Mucosa of descending colon (tissue), 3 donors: Measurements from ENCODE around the gene S100G. TPM values are rescaled to one million over a fixed set of nuclear protein-coding genes. Genes with fewer than 3 reads are reported as not detected.

Experiments used
- ATAC-seq: fragments of 200-7000 bp; cut with Tn5 transposase; one replicate; pipeline ENCODE4 v1.9.1; 2020; ENCODE audit warnings: mild to moderate bottlenecking, moderate library complexity
- DNase-seq, 3 donors: peaks; one replicate each; pipeline ENCODE4 v3.0.0-alpha.2; 2020
- H3K36me3 ChIP-seq: fragments of 200-600 bp; one replicate; pipeline ENCODE4 v1.8.0; 2021; ENCODE audit warnings: low read depth, mild to moderate bottlenecking
- H3K4me1 ChIP-seq: fragments of 200-600 bp; one replicate; pipeline ENCODE4 v1.8.0; 2021; ENCODE audit warnings: low read depth, mild to moderate bottlenecking
- H3K4me3 ChIP-seq: fragments of 200-600 bp; one replicate; pipeline ENCODE4 v1.8.0; 2021; ENCODE audit warnings: mild to moderate bottlenecking
- H3K9me3 ChIP-seq: fragments of 200-600 bp; one replicate; pipeline ENCODE4 v1.8.0; 2021; ENCODE audit warnings: mild to moderate bottlenecking
- CTCF ChIP-seq: fragments of 200-600 bp; IDR thresholded peaks from one replicate; pipeline ENCODE4 v1.8.0; 2022; ENCODE audit warnings: antibody characterized with exemption, mild to moderate bottlenecking
- intact Hi-C, 2 donors: fragments of 100-400 bp; cut with DNase I in 1 of 2; cut with micrococcal nuclease in 1 of 2; formaldehyde crosslinking; loops; one replicate each; pipeline versions ENCODE4 v1.11.0 to v1.11.1; 2022; cut with DNase I, micrococcal nuclease
- total RNA-seq, 3 donors: library from RNA; stranded (reverse); fragmentation: NEBNext Ultra II Directional in 2 of 3; extraction: Animal tissue kit (Norgen Biotek cat#: 25700) in 2 of 3; gene quantifications; one replicate each; pipeline versions ENCODE4 v1.2.1 to v1.2.4, GENCODE V29; 2021 to 2023
- donor health status: DM: no; HTN: no; CAD: no; lungs with moderate emphysema.
- donor health status: DM: no; HTN: no; CAD: no.
- donor health status: DM: no; HTN: yes; CAD: no.

The S100G gene
- total RNA-seq, 3 donors from 2014 or later, result not detected

GRCh38 chrX:16628946-16629595, 20.9 kb upstream of the S100G start:
- ATAC-seq (no peak), DNase-seq (no peak)
- no peaks in the 10 kb centered on the region for H3K4me1 ChIP-seq
- intact Hi-C loops, result no loop called here
- no peaks in the 10 kb centered on the region for H3K9me3 ChIP-seq
- no peaks in the 10 kb centered on the region for H3K36me3 ChIP-seq
- no peak overlapping the region for H3K4me3 ChIP-seq
- no peak for TF ChIP-seq CTCF

- TF ChIP-seq CTCF, result no peak
- ATAC-seq, result no peak
- intact Hi-C loops, result no loop called here
- Histone ChIP-seq H3K36me3 (no peaks in the 10 kb centered on the region), H3K4me3 (no peak overlapping the region), H3K9me3 (no peaks in the 10 kb centered on the region), H3K4me1 (no peaks in the 10 kb centered on the region)
- no peak for DNase-seq
Measured at GRCh38 chrX:16629909-16630308, 20.0 kb upstream of the S100G start.

GRCh38 chrX:16633754-16634153, 16.2 kb upstream of the S100G start:
- no peak for ATAC-seq
- intact Hi-C loops, result no loop called here
- Histone ChIP-seq H3K9me3 (no peaks in the 10 kb centered on the region), H3K36me3 (no peaks in the 10 kb centered on the region), H3K4me3 (no peak overlapping the region), H3K4me1 (no peaks in the 10 kb centered on the region)
- TF ChIP-seq CTCF, result no peak
- DNase-seq, result no peak

- H3K4me3 ChIP-seq, result no peak overlapping the region
- no peaks in the 10 kb centered on the region for H3K9me3 ChIP-seq
- H3K36me3 ChIP-seq, result no peaks in the 10 kb centered on the region
- DNase-seq, result no peak
- H3K4me1 ChIP-seq, result no peaks in the 10 kb centered on the region
- TF ChIP-seq CTCF, result no peak
- ATAC-seq, result no peak
- intact Hi-C loops, result no loop called here
Measured at GRCh38 chrX:16635040-16635439, 14.9 kb upstream of the S100G start.

- Histone ChIP-seq H3K4me1 (no peaks in the 10 kb centered on the region), H3K9me3 (no peaks in the 10 kb centered on the region), H3K4me3 (no peak overlapping the region), H3K36me3 (no peaks in the 10 kb centered on the region)
- DNase-seq (no peak), ATAC-seq (no peak)
- TF ChIP-seq CTCF, result no peak
- intact Hi-C loops, result no loop called here
Measured at GRCh38 chrX:16635596-16635995, 14.4 kb upstream of the S100G start.

GRCh38 chrX:16638533-16638932, 11.4 kb upstream of the S100G start:
- intact Hi-C loops, result no loop called here
- DNase-seq, result no peak
- ATAC-seq, result no peak
- no peaks in the 10 kb centered on the region for H3K9me3 ChIP-seq
- no peaks in the 10 kb centered on the region for H3K4me1 ChIP-seq
- H3K36me3 ChIP-seq, result no peaks in the 10 kb centered on the region
- no peak overlapping the region for H3K4me3 ChIP-seq
- TF ChIP-seq CTCF, result no peak
